Immature natural killer cell (primary cell): ENCODE results near the gene RFPL1. TPM values are rescaled to one million over a fixed set of nuclear protein-coding genes. Genes with fewer than 3 reads are reported as not detected.
A peak's percentile ranks its signal among the peaks of the same experiment; 100 is the strongest.

ENCODE experiments used
- DNase-seq, 3 donors: peaks; one replicate each; pipeline ENCODE4 v3.0.0; 2022; ENCODE audit warnings: mixed read lengths in 1 of 3
- H3K27ac Mint-ChIP-seq, 6 donors: one replicate each; pipeline ENCODE4 v1.8.0; 2020; ENCODE audit warnings: mixed read lengths in 6 of 6, mild to moderate bottlenecking in 5 of 6, inconsistent platforms in 4 of 6, moderate library complexity in 3 of 6
- H3K27me3 Mint-ChIP-seq, 3 donors: one replicate each; pipeline ENCODE4 v1.8.0; 2020 to 2021; ENCODE audit warnings: low read depth in 3 of 3, mild to moderate bottlenecking in 3 of 3, mixed read lengths in 3 of 3, moderate library complexity in 3 of 3, inconsistent platforms in 1 of 3
- H3K36me3 Mint-ChIP-seq, 3 donors: one replicate each; pipeline ENCODE4 v1.8.0; 2020; ENCODE audit warnings: mixed read lengths in 3 of 3, inconsistent platforms in 2 of 3, mild to moderate bottlenecking in 2 of 3
- H3K4me1 Mint-ChIP-seq, 2 donors: one replicate each; pipeline ENCODE4 v1.8.0; 2020; ENCODE audit warnings: inconsistent platforms in 2 of 2, mild to moderate bottlenecking in 2 of 2, mixed read lengths in 2 of 2, moderate library complexity in 1 of 2
- H3K4me3 Mint-ChIP-seq, 5 donors: one replicate each; pipeline ENCODE4 v1.8.0; 2020; ENCODE audit warnings: mild to moderate bottlenecking in 5 of 5, mixed read lengths in 5 of 5, inconsistent platforms in 3 of 5, moderate library complexity in 3 of 5
- H3K9me3 Mint-ChIP-seq, 6 donors: one replicate each; pipeline ENCODE4 v1.8.0; 2020; ENCODE audit warnings: mild to moderate bottlenecking in 6 of 6, mixed read lengths in 6 of 6, inconsistent platforms in 4 of 6, moderate library complexity in 3 of 6
- polyA plus RNA-seq, 3 donors: library from polyadenylated mRNA; unstranded; fragments of 300-500 nt; fragmentation: Illumina TruSeq; gene quantifications; one replicate each; pipeline ENCODE4 v1.2.3, GENCODE V29; 2021

The RFPL1 gene
- polyA plus RNA-seq, 3 donors from 2014 or later, result not detected

DNA sequence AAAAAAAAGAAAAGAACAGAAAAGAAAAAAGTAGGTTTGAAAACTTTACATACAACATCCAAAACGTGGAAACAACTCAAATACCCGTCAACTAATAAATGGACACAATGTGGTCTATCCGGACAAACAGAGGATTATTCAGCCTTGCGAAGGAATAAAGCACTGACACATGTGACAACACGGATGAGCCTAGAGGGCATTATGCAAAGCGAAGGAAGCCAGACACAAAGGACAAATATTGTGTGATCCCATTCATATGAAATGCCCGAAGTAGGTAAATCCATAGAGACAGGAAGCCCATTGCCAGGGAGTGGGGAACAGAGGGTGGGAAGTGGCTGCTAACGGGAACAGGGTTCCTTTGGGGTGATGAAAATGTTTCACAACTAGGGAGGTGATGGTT, 11.8 kb downstream of the RFPL1 start:
- no peak overlapping the region for H3K27ac Mint-ChIP-seq
- no peak for DNase-seq
- no peaks in the 10 kb centered on the region for H3K36me3 Mint-ChIP-seq
- H3K4me3 Mint-ChIP-seq, result no peak overlapping the region
- no peaks in the 10 kb centered on the region for H3K9me3 Mint-ChIP-seq
- H3K4me1 Mint-ChIP-seq, result no peaks in the 10 kb centered on the region
- H3K27me3 Mint-ChIP-seq, result peaks cover 0 to 5% (median 4%) of the 10 kb centered on the region in 3 donors

DNA sequence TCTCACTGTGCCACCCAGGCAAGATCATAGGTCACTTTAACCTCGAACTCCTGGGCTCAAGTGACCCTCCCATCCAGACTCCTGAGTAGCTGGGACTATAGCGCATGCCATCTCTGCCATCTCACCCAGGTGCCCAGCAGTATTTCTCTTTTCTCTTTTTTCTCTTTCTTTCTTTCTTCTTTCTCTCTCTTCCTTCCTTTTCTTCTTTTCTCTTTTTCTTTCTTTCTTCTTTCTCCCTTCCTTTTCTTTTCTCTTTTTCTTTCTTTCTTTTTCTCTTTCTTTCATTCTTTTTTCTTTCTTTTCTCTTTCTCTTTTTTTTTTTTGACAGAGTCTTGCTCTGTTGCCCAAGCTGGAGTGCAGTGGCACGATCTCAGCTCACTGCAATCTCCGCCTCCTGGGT, 13.5 kb downstream of the RFPL1 start:
- no peak for DNase-seq

DNA sequence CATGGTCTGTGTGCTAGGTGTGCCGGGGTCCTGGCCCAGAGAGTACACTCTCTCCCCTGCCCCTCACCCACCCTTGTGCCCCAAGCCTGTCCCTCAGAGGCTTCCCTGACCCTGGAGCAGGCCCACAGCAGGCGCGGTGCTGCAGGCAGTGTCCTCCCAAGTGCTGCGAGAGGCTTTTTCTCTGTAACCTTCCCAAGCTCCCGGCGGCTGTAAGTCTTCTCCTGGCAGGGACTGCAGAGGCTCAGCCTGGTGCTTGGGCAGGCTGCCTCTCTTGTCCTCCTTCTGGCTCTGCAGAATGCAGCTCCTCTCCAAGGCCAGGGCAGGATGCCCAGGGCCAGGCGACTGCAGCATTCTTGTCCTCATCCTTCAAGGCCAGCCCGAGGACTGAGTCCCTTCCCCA, 15.9 kb downstream of the RFPL1 start:
- Mint-ChIP-seq H3K4me3 (no peak overlapping the region), H3K36me3 (no peaks in the 10 kb centered on the region), H3K27ac (no peak overlapping the region), H3K27me3 (peaks cover 0 to 3% (median 2%) of the 10 kb centered on the region in 3 donors), H3K9me3 (no peaks in the 10 kb centered on the region), H3K4me1 (no peaks in the 10 kb centered on the region)
- DNase-seq, result no peak

More for the DNA sequence above, 13.5 kb downstream of the RFPL1 start:
- no peak overlapping the region for H3K4me3 Mint-ChIP-seq
- H3K36me3 Mint-ChIP-seq, result no peaks in the 10 kb centered on the region
- H3K9me3 Mint-ChIP-seq, result no peaks in the 10 kb centered on the region
- peak overlapping the region in 1 of 6 donors; percentile 12 for H3K27ac Mint-ChIP-seq
- H3K4me1 Mint-ChIP-seq, result no peaks in the 10 kb centered on the region
- peaks cover 0 to 4% (median 3%) of the 10 kb centered on the region in 3 donors for H3K27me3 Mint-ChIP-seq

DNA sequence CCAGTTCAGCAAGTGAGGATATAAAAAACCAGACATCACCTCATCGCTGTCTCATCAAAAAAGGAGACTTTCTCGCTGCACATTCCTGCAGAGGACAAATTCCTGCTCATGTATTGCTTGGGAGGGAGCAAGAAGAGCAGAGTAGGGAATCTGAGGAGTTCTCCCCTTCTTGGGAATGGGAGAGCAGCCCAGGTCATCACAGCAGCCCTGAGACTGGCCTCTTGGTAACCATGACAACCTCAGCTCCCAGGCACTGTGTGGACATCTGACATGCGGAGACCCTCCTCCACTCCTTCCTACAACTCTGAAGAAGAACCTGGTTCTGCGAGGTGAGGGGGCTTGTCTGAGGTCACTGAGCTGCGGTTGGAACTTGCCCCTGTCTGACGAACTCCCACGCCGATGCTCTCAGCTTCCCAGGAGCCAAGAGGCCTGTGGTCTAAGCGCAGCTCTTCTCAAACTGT, 17.9 kb downstream of the RFPL1 start:
- no peaks in the 10 kb centered on the region for H3K36me3 Mint-ChIP-seq
- H3K9me3 Mint-ChIP-seq, result no peaks in the 10 kb centered on the region
- H3K4me1 Mint-ChIP-seq, result no peaks in the 10 kb centered on the region
- H3K27me3 Mint-ChIP-seq, result peaks cover 0 to 3% (median 2%) of the 10 kb centered on the region in 3 donors
- no peak overlapping the region for H3K27ac Mint-ChIP-seq
- no peak for DNase-seq
- no peak overlapping the region for H3K4me3 Mint-ChIP-seq

DNA sequence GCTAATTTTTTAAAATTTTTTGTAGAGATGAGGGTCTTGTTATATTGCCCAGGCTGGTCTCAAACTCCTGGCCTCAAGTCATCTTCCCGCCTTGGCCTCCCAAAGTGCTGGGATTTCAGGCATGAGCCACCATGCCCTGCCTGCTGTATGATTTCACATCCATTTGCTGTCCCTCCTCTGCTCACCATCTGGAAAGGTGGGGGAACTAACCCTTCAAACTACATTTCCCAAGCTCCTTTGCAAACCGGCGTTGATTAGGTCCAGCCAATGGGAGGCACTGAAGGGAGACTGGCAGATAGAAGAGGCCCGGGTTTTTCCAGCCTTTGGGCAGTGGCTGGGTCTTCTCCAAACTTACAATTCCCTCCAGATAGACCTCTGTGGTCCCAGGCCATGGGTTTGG, 19.3 kb downstream of the RFPL1 start:
- no peaks in the 10 kb centered on the region for H3K9me3 Mint-ChIP-seq
- no peaks in the 10 kb centered on the region for H3K36me3 Mint-ChIP-seq
- no peaks in the 10 kb centered on the region for H3K4me1 Mint-ChIP-seq
- no peak overlapping the region for H3K27ac Mint-ChIP-seq
- no peak overlapping the region for H3K4me3 Mint-ChIP-seq
- peaks cover 0 to 3% (median 2%) of the 10 kb centered on the region in 3 donors for H3K27me3 Mint-ChIP-seq
- no peak for DNase-seq

DNA sequence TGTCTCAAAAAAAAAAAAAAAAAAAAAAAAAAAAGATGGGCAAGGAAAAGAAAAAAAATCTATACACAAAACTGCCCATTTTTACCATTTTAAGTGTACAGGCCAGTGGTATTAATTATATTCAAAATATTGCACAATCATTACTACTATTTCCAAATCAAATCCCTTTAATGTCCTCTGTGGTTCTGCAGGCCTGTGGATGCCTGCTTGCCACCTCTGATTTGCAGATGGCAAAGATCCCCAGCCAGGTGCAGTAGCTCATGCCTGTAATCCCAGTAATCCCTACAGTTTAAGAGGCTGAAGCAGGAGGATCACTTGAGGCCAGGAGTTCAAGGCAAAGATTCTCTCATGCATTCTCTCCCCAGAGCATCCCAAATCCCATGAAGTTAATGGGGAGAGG, 20.2 kb downstream of the RFPL1 start:
- H3K36me3 Mint-ChIP-seq, result no peaks in the 10 kb centered on the region
- DNase-seq, result no peak

DNA sequence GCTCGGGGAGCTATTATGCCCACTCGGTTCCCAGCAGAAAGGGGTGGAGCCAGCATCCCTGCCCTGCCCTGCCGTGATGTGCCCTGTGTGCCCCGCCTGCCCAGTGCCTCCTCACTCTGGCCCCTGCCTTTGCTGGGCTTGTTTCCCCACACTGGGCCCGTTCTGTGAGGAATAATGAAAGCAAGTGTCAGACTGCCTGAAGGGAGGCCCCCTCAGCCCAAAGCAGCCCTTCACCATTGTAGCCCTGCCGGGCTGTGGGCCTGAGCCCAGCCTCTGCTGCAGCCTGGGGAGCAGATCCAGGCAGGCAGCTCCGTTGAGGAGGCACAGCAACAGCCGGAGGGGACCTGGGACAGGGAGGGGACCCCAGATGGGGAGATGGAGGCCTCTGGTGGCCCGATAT, 21.4 kb downstream of the RFPL1 start:
- no peaks in the 10 kb centered on the region for H3K4me1 Mint-ChIP-seq
- H3K27ac Mint-ChIP-seq, result no peak overlapping the region

More for the DNA sequence above, 20.2 kb downstream of the RFPL1 start:
- no peaks in the 10 kb centered on the region for H3K9me3 Mint-ChIP-seq
- H3K4me3 Mint-ChIP-seq, result no peak overlapping the region
- H3K27ac Mint-ChIP-seq, result no peak overlapping the region
- no peaks in the 10 kb centered on the region for H3K4me1 Mint-ChIP-seq
- peaks cover 0 to 3% (median 2%) of the 10 kb centered on the region in 3 donors for H3K27me3 Mint-ChIP-seq

DNA sequence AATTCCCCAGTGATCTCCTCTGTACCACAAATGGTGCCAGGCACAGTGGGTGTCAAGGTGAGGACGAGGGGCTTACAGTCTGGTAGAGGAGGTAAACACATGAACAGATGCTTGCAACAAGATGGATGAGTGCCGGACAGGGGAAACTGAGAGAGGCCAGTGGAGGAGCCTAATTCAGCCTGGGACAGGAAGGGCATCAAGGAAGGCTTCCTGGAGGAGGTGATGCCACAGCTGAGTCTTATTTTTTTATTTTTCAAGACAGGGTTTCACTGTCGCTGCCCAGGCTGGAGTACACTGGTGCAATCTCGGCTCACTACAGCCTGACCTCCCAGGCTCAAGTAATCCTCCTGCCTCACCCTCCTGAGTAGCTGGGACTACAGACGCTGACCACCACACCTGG, 22.9 kb downstream of the RFPL1 start:
- H3K27me3 Mint-ChIP-seq, result peaks cover 0 to 2% (median 0%) of the 10 kb centered on the region in 3 donors
- no peaks in the 10 kb centered on the region for H3K36me3 Mint-ChIP-seq
- H3K27ac Mint-ChIP-seq, result no peak overlapping the region
- H3K4me1 Mint-ChIP-seq, result no peaks in the 10 kb centered on the region
- H3K9me3 Mint-ChIP-seq, result no peaks in the 10 kb centered on the region
- DNase-seq, result no peak
- no peak overlapping the region for H3K4me3 Mint-ChIP-seq

More for the DNA sequence above, 21.4 kb downstream of the RFPL1 start:
- Mint-ChIP-seq H3K9me3 (no peaks in the 10 kb centered on the region), H3K36me3 (no peaks in the 10 kb centered on the region), H3K27me3 (peaks cover 0 to 2% (median 0%) of the 10 kb centered on the region in 3 donors), H3K4me3 (no peak overlapping the region)
- no peak for DNase-seq

DNA sequence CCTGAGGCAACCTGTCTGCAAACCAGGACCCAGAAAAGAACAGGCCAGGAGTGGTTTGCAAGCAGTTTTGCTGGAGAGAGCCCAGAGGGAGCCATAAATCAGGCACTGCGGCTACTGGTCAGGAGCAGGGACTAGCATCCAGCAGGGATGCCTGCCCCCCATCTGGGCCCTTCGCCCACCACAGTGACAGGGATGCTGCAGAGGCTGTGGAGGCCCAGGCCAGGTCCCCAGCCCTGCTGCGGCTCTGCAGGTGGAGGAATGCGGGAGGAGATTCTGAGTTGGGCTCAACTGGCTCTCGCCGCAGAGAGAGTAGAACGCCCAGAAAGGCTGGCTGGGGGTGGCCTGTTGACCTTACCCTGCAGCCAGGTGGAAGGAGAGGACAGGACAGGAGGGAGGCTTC, 25.2 kb downstream of the RFPL1 start:
- Mint-ChIP-seq H3K36me3 (no peaks in the 10 kb centered on the region), H3K4me3 (no peak overlapping the region), H3K27ac (no peak overlapping the region), H3K4me1 (no peaks in the 10 kb centered on the region), H3K27me3 (peaks cover 0 to 2% (median 0%) of the 10 kb centered on the region in 3 donors), H3K9me3 (no peaks in the 10 kb centered on the region)
- DNase-seq, result no peak

DNA sequence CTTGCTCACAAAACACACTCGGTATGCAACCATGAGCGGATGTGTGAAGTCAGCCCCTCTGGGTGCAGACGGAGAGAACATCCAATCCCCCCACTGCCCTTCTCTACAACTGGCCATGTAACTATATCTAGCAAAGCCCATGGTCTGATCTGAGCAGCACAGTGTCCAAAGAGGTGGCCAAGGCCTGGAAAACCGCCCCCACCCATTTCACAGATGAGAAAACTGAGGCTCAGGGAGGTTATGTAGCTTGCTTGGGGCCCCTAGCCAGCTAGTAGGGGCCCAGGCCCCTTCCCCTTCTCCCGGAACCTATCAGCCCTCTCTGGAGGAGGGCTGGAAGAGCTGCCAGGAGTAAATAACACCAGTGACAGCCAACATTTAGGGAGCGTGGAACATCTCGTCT, 26.2 kb downstream of the RFPL1 start:
- Mint-ChIP-seq H3K4me1 (peaks cover under 1% of the 10 kb centered on the region in 2 donors), H3K27ac (no peak overlapping the region), H3K9me3 (no peaks in the 10 kb centered on the region), H3K4me3 (no peak overlapping the region), H3K27me3 (peaks cover 0 to 2% (median 0%) of the 10 kb centered on the region in 3 donors), H3K36me3 (no peaks in the 10 kb centered on the region)
- DNase-seq, result no peak

DNA sequence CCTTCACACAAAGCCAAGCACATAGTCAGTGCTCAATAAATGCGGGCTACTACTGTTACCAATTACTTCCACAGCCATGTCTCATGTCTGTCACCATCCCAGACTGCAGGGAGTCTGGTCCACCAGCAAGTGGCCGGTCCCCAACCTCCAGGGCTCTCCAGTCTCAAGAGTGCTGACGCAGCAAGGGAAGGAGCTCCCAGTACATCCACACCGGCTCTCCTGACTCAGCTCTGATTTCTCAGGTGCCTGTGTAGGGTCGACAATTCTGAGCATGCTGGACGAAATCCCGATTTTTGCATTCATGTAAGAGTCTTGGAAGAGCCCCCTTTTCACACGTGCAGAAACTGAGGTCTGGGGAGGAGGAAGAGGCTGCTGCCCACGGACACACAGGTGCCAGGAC, 31.4 kb downstream of the RFPL1 start:
- peak overlapping the region; percentile 10 to 55 (median 36) for H3K4me3 Mint-ChIP-seq
- peaks cover 0 to 3% (median 0%) of the 10 kb centered on the region in 3 donors for H3K27me3 Mint-ChIP-seq
- H3K36me3 Mint-ChIP-seq, result no peaks in the 10 kb centered on the region
- H3K9me3 Mint-ChIP-seq, result no peaks in the 10 kb centered on the region
- no peak overlapping the region for H3K27ac Mint-ChIP-seq
- no peak for DNase-seq
- H3K4me1 Mint-ChIP-seq, result peaks cover 9 to 10% of the 10 kb centered on the region in 2 donors

DNA sequence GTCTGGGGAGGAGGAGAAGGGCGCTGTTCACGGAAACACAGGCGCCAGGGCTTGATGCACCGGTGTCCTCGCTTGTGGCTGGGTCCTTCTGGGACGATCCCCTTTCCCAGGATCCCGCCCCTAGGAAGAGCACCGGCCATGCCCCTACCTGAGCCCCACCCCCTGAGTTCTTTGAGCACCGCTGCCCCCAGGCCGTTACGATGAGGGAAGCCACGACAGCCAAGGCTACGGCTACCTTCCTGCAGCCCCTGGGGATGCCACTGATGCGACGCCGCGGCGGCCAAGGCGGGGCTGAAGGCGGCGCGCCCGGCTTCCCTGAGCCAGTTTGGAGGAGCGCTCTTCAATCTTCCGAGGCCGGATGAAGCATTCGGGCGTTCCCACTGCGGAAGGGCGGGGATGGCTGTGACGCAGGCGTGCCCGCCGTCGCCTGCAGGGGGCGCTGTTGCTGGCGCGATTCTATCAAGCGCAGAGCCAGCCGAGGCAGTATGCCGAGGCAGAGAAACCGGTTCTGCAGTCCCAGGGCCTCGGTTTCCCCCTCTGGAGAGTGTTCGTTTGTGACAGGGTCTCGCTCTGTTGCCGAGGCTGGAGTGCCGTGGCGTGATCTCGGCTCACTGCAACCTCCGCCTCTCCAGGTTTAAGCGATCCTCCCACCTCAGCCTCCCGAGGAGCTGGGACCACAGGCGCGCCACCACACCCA, 31.9 kb downstream of the RFPL1 start:
- no peaks in the 10 kb centered on the region for H3K36me3 Mint-ChIP-seq
- H3K27ac Mint-ChIP-seq, result no peak overlapping the region
- peak overlapping the region; percentile 38 to 64 (median 41) for H3K4me3 Mint-ChIP-seq
- H3K4me1 Mint-ChIP-seq, result peaks cover 9 to 10% of the 10 kb centered on the region in 2 donors
- DNase-seq, result peak; percentile 32 to 59 (median 38)
- no peaks in the 10 kb centered on the region for H3K9me3 Mint-ChIP-seq
- H3K27me3 Mint-ChIP-seq, result peaks cover 0 to 3% (median 0%) of the 10 kb centered on the region in 3 donors

DNA sequence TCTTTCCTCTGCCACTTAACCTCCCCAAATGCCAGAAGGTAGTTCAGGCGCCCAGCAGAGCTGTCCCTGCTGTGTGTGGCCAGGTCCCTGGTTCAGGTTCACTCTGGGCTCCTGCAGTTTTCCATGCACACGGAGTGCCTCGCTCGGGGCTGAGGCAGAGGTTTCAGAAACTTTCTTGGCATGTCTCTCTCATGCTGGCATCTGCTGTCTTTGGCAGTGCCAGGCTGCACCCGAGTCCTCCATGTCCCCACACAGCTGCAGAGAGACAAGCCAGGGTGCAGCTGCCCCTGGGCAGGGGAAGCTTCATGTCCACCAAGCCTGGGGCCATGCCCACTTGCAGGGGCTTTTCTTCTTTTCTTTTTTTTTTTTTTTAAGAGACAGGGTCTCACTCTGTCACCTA, 34.6 kb downstream of the RFPL1 start:
- Mint-ChIP-seq H3K4me3 (no peak overlapping the region), H3K27ac (no peak overlapping the region), H3K36me3 (no peaks in the 10 kb centered on the region), H3K4me1 (peaks cover 9 to 10% of the 10 kb centered on the region in 2 donors), H3K27me3 (peaks cover 0 to 4% (median 3%) of the 10 kb centered on the region in 3 donors), H3K9me3 (peaks cover 0 to 2% (median 0%) of the 10 kb centered on the region in 6 donors)
- DNase-seq, result no peak

DNA sequence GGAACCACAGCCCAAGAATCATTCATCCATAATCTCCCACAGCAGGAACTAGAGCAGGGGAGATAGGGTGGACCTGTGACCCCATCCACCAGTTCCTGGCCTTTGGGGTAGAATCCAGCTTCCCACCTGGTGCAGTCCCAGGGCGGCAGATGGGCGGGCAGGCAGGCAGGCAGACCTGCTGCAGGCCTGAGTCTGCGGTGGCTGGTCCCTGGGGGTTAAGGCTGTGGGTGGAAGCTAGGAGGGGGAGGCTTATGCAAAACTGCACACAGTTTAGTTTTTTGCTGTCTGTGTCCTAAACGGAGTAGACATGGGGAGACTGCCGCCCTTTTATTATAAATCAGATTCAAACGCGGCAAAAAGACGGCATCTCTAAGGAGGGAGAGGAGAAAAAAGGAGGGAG, 37.2 kb downstream of the RFPL1 start:
- H3K36me3 Mint-ChIP-seq, result no peaks in the 10 kb centered on the region
- no peak overlapping the region for H3K27ac Mint-ChIP-seq
- peaks cover 5 to 12% (median 6%) of the 10 kb centered on the region in 3 donors for H3K27me3 Mint-ChIP-seq
- DNase-seq, result no peak
- H3K4me3 Mint-ChIP-seq, result no peak overlapping the region
- H3K4me1 Mint-ChIP-seq, result peaks cover 5 to 8% of the 10 kb centered on the region in 2 donors
- peaks cover 0 to 4% (median 0%) of the 10 kb centered on the region in 6 donors for H3K9me3 Mint-ChIP-seq

DNA sequence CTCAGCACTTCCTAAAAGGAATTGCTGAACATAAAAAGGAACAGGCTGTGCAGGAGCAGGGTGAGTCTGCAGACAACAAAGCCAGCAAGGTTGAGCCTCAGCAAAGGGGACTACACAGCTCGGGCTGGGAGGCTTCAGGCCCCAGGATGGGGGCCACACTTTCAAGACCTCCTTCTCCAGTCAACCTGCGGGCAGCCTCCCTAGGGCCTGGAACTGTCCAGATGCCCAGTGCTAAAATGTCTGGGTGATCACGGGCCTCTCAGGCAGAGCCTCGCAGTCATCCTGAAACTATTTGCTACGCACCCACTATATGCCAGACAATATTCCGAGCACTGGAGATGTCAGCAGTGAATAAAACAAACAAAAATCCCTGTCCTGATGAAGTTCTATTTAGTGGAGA, 37.7 kb downstream of the RFPL1 start:
- no peaks in the 10 kb centered on the region for H3K36me3 Mint-ChIP-seq
- no peak for DNase-seq
- no peak overlapping the region for H3K4me3 Mint-ChIP-seq
- peaks cover 0 to 4% (median 0%) of the 10 kb centered on the region in 6 donors for H3K9me3 Mint-ChIP-seq
- H3K27ac Mint-ChIP-seq, result no peak overlapping the region
- peaks cover 6% of the 10 kb centered on the region in 2 donors for H3K4me1 Mint-ChIP-seq
- peaks cover 5 to 12% (median 6%) of the 10 kb centered on the region in 3 donors for H3K27me3 Mint-ChIP-seq
